ENCODE measurements around the gene ITGB3.

DNA sequence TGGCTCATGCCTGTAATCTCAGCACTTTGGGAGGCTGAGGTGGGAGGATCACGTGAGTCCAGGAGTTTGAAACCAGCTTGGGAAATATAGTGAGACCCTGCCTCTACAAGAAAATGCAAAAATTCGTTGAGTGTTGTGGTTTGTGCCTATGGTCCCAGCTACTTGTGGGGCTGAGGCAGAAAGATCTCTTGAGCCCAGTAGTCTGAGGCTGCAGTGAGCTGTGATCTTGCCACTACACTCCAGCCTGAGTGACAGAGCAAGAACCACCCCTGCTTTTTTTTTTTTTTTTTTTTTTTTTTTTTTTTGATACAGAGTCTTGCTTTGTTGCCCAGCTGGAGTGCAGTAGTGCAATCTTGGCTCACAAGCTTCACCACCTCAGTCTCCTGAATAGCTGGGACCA, 34.0 kb downstream of the ITGB3 start:
- TF ChIP-seq, protein P1, sequence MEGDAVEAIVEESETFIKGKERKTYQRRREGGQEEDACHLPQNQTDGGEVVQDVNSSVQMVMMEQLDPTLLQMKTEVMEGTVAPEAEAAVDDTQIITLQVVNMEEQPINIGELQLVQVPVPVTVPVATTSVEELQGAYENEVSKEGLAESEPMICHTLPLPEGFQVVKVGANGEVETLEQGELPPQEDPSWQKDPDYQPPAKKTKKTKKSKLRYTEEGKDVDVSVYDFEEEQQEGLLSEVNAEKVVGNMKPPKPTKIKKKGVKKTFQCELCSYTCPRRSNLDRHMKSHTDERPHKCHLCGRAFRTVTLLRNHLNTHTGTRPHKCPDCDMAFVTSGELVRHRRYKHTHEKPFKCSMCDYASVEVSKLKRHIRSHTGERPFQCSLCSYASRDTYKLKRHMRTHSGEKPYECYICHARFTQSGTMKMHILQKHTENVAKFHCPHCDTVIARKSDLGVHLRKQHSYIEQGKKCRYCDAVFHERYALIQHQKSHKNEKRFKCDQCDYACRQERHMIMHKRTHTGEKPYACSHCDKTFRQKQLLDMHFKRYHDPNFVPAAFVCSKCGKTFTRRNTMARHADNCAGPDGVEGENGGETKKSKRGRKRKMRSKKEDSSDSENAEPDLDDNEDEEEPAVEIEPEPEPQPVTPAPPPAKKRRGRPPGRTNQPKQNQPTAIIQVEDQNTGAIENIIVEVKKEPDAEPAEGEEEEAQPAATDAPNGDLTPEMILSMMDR (IDR thresholded peaks at IDR 0.05; ENCODE audit: low read depth, low read length) = no peak
- TF ChIP-seq EZH2phosphoT487 (IDR thresholded peaks at IDR 0.05; ENCODE audit: low read depth) = no peak
